HCT116 (cell line): ENCODE measurements around the gene WNT9B. TPM values are rescaled to one million over a fixed set of nuclear protein-coding genes. Genes with fewer than 3 reads are reported as not detected.

Experiments
- ATAC-seq: fragments of 200-7000 bp; cut with Tn5 transposase; 2 replicates; pipeline ENCODE4 v1.9.1; 2020; ENCODE audit warnings: mild to moderate bottlenecking, moderate library complexity
- BruUV-seq: library from RNA; stranded (reverse); fragments of 400-500 nt; replicated peaks from 2 replicates; lab custom pipeline; 2021; lab: Mats Ljungman, UMichigan
- CTCF ChIA-PET: fragments of 300-600 bp; sonication (Branson Sonifier 250); formaldehyde crosslinking; loops from one replicate; lab custom pipeline; 2021; ENCODE audit warnings: antibody characterized with exemption; lab: Charles Lee
- POLR2A ChIA-PET: fragments of 300-600, 350-600 bp; sonication (Branson Sonifier 250); formaldehyde crosslinking; loops from one replicate; lab custom pipeline; 2021; ENCODE audit warnings: antibody characterized with exemption; lab: Charles Lee
- RAD21 ChIA-PET, 2 experiments: fragments of 300-600 bp; sonication (Branson Sonifier 250); formaldehyde crosslinking; loops; one replicate each; lab custom pipeline; 2023; ENCODE audit warnings: low total read pairs in 2 of 2; ENCODE audit not compliant: uncharacterized antibody in 2 of 2, unreplicated experiment in 2 of 2, low non-redundant PET in 1 of 2; lab: Charles Lee
- DNase-seq: peaks from one replicate; pipeline ENCODE4 v3.0.0-alpha.2; 2010; ENCODE audit warnings: low read depth, low spot score
- H2AFZ ChIP-seq: fragments of 200-600 bp; shearing (Covaris generic), sonication (generic); 2 replicates; pipeline ENCODE4 v1.6.1; 2017; ENCODE audit warnings: low read depth, mixed run types, mixed read lengths, antibody characterized with exemption, low read length; ENCODE audit not compliant: poor library complexity, severe bottlenecking
- H3K27ac ChIP-seq: 2 replicates; pipeline ENCODE4 v1.5.1; 2012; ENCODE audit warnings: low read depth, low read length
- H3K27me3 ChIP-seq: fragments of 200-600 bp; sonication (generic); 2 replicates; pipeline ENCODE4 v1.6.1; 2016; ENCODE audit warnings: mixed run types, low read length, mixed read lengths; ENCODE audit not compliant: insufficient read depth
- H3K36me3 ChIP-seq, 2 experiments: fragments of 200-500 bp in 1 of 2; fragments of 200-600 bp in 1 of 2; sonication (Bioruptor generic) in 1 of 2; sonication (generic) in 1 of 2; 2 replicates each; pipeline versions ENCODE4 v1.5.1 to v1.6.1; 2014 to 2016; ENCODE audit warnings: low read length in 2 of 2, inconsistent platforms in 1 of 2, mixed read lengths in 1 of 2, mixed run types in 1 of 2; ENCODE audit not compliant: insufficient read depth in 2 of 2, control insufficient read depth in 1 of 2
- H3K4me1 ChIP-seq, 2 experiments: fragments of 200-600 bp in 1 of 2; sonication (generic) in 1 of 2; 2 replicates each; pipeline versions ENCODE4 v1.5.1 to v1.6.1; 2012 to 2017; ENCODE audit warnings: low read length in 2 of 2, inconsistent platforms in 1 of 2, mild to moderate bottlenecking in 1 of 2, mixed read lengths in 1 of 2, mixed run types in 1 of 2, moderate library complexity in 1 of 2; ENCODE audit not compliant: insufficient read depth in 2 of 2, control insufficient read depth in 1 of 2
- H3K4me2 ChIP-seq: fragments of 200-600 bp; sonication (generic); 2 replicates; pipeline ENCODE4 v1.6.1; 2017; ENCODE audit warnings: mixed run types, low read length, mixed read lengths
- H3K4me3 ChIP-seq, 2 experiments: fragments of 200-600 bp in 1 of 2; sonication (generic) in 1 of 2; replicated peaks in 1 of 2; 2 replicates each; pipeline ENCODE4 v1.5.1; 2011 to 2016; ENCODE audit warnings: low read length in 2 of 2, control low read depth in 1 of 2, low read depth in 1 of 2, mild to moderate bottlenecking in 1 of 2, mixed read lengths in 1 of 2, mixed run types in 1 of 2
- H3K79me2 ChIP-seq: fragments of 200-600 bp; sonication (generic); 2 replicates; pipeline ENCODE4 v1.6.1; 2017; ENCODE audit warnings: mild to moderate bottlenecking, mixed run types, low read length, moderate library complexity, mixed read lengths; ENCODE audit not compliant: insufficient read depth
- H3K9ac ChIP-seq: fragments of 200-600 bp; sonication (generic); 2 replicates; pipeline ENCODE4 v1.6.1; 2016; ENCODE audit warnings: low read length, mixed read lengths
- H3K9me2 ChIP-seq: fragments of 200-600 bp; sonication (generic), shearing (Covaris generic); 2 replicates; pipeline ENCODE4 v1.6.1; 2017; ENCODE audit warnings: mixed run types, mild to moderate bottlenecking, moderate library complexity; ENCODE audit not compliant: insufficient read depth
- H3K9me3 ChIP-seq, 2 experiments: fragments of 200-500 bp in 1 of 2; fragments of 200-600 bp in 1 of 2; sonication (Bioruptor generic) in 1 of 2; sonication (generic) in 1 of 2; 2 replicates each; pipeline ENCODE4 v1.6.1; 2014 to 2017; ENCODE audit warnings: low read length in 2 of 2, mixed read lengths in 2 of 2, inconsistent platforms in 1 of 2, low read depth in 1 of 2, mild to moderate bottlenecking in 1 of 2, mixed run types in 1 of 2, moderate library complexity in 1 of 2; ENCODE audit not compliant: control insufficient read depth in 1 of 2, insufficient read depth in 1 of 2
- H4K20me1 ChIP-seq: fragments of 200-600 bp; sonication (generic), shearing (Covaris generic); 2 replicates; pipeline ENCODE4 v1.6.1; 2017; ENCODE audit warnings: mixed run types, mild to moderate bottlenecking, moderate library complexity; ENCODE audit not compliant: insufficient read depth
- ATF3 ChIP-seq: IDR thresholded peaks from 2 replicates; pipeline ENCODE4 v1.6.1; 2012
- CBX3 ChIP-seq: IDR thresholded peaks from 2 replicates; pipeline ENCODE4 v1.6.1; 2012; ENCODE audit warnings: low read depth
- CEBPB ChIP-seq: IDR thresholded peaks from 2 replicates; pipeline ENCODE4 v1.6.1; 2012; ENCODE audit warnings: low read depth
- EGR1 ChIP-seq: IDR thresholded peaks from 2 replicates; pipeline ENCODE4 v1.6.1; 2012; ENCODE audit warnings: low read depth
- ELF1 ChIP-seq: IDR thresholded peaks from 2 replicates; pipeline ENCODE4 v1.6.1; 2012; ENCODE audit warnings: low read depth, borderline replicate concordance
- EZH2 ChIP-seq: fragments of 200-600 bp; sonication (generic); IDR thresholded peaks from 2 replicates; pipeline ENCODE4 v1.6.1; 2017; ENCODE audit warnings: antibody characterized with exemption, mixed run types
- EZH2phosphoT487 ChIP-seq: fragments of 200-600 bp; IDR thresholded peaks from 2 replicates; pipeline ENCODE4 v1.6.1; 2018; ENCODE audit warnings: antibody characterized with exemption, borderline replicate concordance
- FOSL1 ChIP-seq: IDR thresholded peaks from 2 replicates; pipeline ENCODE4 v1.6.1; 2012; ENCODE audit warnings: low read depth
- JUND ChIP-seq: IDR thresholded peaks from 2 replicates; pipeline ENCODE4 v1.6.1; 2012
- MAX ChIP-seq: IDR thresholded peaks from 2 replicates; pipeline ENCODE4 v1.6.1; 2012
- POLR2A ChIP-seq: IDR thresholded peaks from 2 replicates; pipeline ENCODE4 v1.7.0; 2011; ENCODE audit warnings: borderline replicate concordance; ENCODE audit not compliant: insufficient read depth, insufficient read length; ENCODE audit errors: extremely low read depth
- POLR2AphosphoS5 ChIP-seq: IDR thresholded peaks from 2 replicates; pipeline ENCODE4 v1.6.1; 2011; ENCODE audit warnings: mild to moderate bottlenecking, low read depth, low read length, moderate library complexity
- SP1 ChIP-seq: IDR thresholded peaks from 2 replicates; pipeline ENCODE4 v1.6.1; 2012; ENCODE audit warnings: low read depth
- TCF7L2 ChIP-seq: IDR thresholded peaks from 2 replicates; pipeline ENCODE4 v1.7.0; 2011; ENCODE audit warnings: borderline replicate concordance, inconsistent platforms; ENCODE audit not compliant: insufficient read depth, insufficient read length; ENCODE audit errors: extremely low read depth
- YY1 ChIP-seq: IDR thresholded peaks from 2 replicates; pipeline ENCODE4 v1.6.1; 2011; ENCODE audit warnings: low read length, low read depth, moderate library complexity, mild to moderate bottlenecking; ENCODE audit not compliant: insufficient replicate concordance; ENCODE audit errors: extremely low read depth
- ZNF274 ChIP-seq: fragments of 200-500 bp; sonication (Bioruptor generic); IDR thresholded peaks from 2 replicates; pipeline ENCODE4 v1.6.1; 2014; ENCODE audit warnings: mild to moderate bottlenecking, low read depth, low read length, inconsistent platforms
- intact Hi-C: fragments of 100-400 bp; cut with micrococcal nuclease; formaldehyde crosslinking; loops from 2 replicates; pipeline ENCODE4 v1.10.0; 2022
- total RNA-seq: library from RNA; stranded (reverse); gene quantifications from one replicate; pipeline ENCODE4 v1.2.1, GENCODE V29; 2021; ENCODE audit not compliant: unreplicated experiment
- TF ChIP-seq, protein P1 (sequence below), 3 experiments: fragments of 200-600 bp in 1 of 3; sonication (generic) in 1 of 3; IDR thresholded peaks in 2 of 3; conservative IDR thresholded peaks in 1 of 3; 2 replicates each; pipeline ENCODE4 v1.5.1; 2012 to 2017; ENCODE audit warnings: low read depth in 2 of 3, low read length in 2 of 3, antibody characterized with exemption in 1 of 3, borderline replicate concordance in 1 of 3, control low read depth in 1 of 3, mild to moderate bottlenecking in 1 of 3, mixed read lengths in 1 of 3, mixed run types in 1 of 3, moderate library complexity in 1 of 3; ENCODE audit not compliant: insufficient read depth in 1 of 3
- TF ChIP-seq, protein P2 (sequence below): IDR thresholded peaks from 2 replicates; pipeline ENCODE4 v1.6.1; 2011; ENCODE audit warnings: mild to moderate bottlenecking, low read length, moderate library complexity; ENCODE audit not compliant: insufficient replicate concordance; ENCODE audit errors: extremely low read depth

The WNT9B gene
- total RNA-seq, 1 experiment from 2014 or later, result not detected

DNA sequence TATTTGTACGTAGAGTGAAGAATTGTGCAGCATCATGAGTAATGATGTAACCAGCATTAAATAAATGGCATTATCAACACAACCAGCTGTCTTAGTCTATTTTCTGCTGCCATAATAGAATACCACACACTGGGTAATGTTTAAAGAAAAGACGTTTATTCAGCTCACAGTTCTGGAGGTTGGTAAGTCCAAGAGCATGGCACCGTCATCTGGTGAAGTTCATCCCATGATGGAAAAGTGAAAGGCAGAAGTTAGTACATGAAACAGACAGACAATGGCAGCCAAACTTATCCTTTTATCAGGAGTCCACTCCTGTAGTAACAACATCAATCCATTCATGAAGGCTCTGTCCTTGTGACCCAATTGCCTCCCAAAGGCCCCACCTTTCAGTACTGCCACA, 65.2 kb downstream of the WNT9B start:
- DNase-seq (no peak), ATAC-seq (no peak)
- no peak overlapping the region for H3K4me3 ChIP-seq
- H3K27me3 ChIP-seq, result no peaks in the 10 kb centered on the region
- H3K36me3 ChIP-seq, result no peaks in the 10 kb centered on the region
- H3K9me3 ChIP-seq, result no peaks in the 10 kb centered on the region
- no peaks in the 10 kb centered on the region for H3K79me2 ChIP-seq
- RAD21 ChIA-PET, result no interaction called here
- H3K4me2 ChIP-seq, result no peak overlapping the region
- peaks cover 0 to 10% of the 10 kb centered on the region in 2 experiments; a peak in 1 of 4 replicates for H3K4me1 ChIP-seq
- CTCF ChIA-PET, result no interaction called here
- BruUV-seq, result no TSS peak
- no peak overlapping the region for H3K9ac ChIP-seq
- H3K27ac ChIP-seq, result no peak overlapping the region
- H2AFZ ChIP-seq, result no peak overlapping the region
- POLR2A ChIA-PET, result no interaction called here
- H3K9me2 ChIP-seq, result no peaks in the 10 kb centered on the region
- TF ChIP-seq POLR2AphosphoS5, result no peak
- TF ChIP-seq POLR2A, result no peak
- no peak for TF ChIP-seq CEBPB
- TF ChIP-seq YY1, result no peak
- TF ChIP-seq JUND, result no peak
- no peak for TF ChIP-seq TCF7L2
- no peak for TF ChIP-seq EGR1
- no peak for TF ChIP-seq EZH2
- no peak for TF ChIP-seq ELF1
- no peak for TF ChIP-seq FOSL1
- no peak for TF ChIP-seq EZH2phosphoT487
- no peak for TF ChIP-seq SP1
- TF ChIP-seq, protein P1, sequence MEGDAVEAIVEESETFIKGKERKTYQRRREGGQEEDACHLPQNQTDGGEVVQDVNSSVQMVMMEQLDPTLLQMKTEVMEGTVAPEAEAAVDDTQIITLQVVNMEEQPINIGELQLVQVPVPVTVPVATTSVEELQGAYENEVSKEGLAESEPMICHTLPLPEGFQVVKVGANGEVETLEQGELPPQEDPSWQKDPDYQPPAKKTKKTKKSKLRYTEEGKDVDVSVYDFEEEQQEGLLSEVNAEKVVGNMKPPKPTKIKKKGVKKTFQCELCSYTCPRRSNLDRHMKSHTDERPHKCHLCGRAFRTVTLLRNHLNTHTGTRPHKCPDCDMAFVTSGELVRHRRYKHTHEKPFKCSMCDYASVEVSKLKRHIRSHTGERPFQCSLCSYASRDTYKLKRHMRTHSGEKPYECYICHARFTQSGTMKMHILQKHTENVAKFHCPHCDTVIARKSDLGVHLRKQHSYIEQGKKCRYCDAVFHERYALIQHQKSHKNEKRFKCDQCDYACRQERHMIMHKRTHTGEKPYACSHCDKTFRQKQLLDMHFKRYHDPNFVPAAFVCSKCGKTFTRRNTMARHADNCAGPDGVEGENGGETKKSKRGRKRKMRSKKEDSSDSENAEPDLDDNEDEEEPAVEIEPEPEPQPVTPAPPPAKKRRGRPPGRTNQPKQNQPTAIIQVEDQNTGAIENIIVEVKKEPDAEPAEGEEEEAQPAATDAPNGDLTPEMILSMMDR (IDR thresholded peaks at IDR 0.05 in 2 of 3, conservative IDR thresholded peaks at IDR 0.05 in 1 of 3; ENCODE audit: borderline replicate concordance in 1 of 3, insufficient read depth in 1 of 3, low read depth in 2 of 3, low read length in 2 of 3), result no peak
- TF ChIP-seq CBX3, result no peak
- TF ChIP-seq ATF3, result no peak
- TF ChIP-seq ZNF274, result no peak
- TF ChIP-seq, protein P2, sequence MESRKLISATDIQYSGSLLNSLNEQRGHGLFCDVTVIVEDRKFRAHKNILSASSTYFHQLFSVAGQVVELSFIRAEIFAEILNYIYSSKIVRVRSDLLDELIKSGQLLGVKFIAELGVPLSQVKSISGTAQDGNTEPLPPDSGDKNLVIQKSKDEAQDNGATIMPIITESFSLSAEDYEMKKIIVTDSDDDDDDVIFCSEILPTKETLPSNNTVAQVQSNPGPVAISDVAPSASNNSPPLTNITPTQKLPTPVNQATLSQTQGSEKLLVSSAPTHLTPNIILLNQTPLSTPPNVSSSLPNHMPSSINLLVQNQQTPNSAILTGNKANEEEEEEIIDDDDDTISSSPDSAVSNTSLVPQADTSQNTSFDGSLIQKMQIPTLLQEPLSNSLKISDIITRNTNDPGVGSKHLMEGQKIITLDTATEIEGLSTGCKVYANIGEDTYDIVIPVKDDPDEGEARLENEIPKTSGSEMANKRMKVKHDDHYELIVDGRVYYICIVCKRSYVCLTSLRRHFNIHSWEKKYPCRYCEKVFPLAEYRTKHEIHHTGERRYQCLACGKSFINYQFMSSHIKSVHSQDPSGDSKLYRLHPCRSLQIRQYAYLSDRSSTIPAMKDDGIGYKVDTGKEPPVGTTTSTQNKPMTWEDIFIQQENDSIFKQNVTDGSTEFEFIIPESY, result no peak
- TF ChIP-seq MAX, result no peak
- intact Hi-C loops, result no loop called here
- H4K20me1 ChIP-seq, result no peaks in the 10 kb centered on the region
